ENCODE measurements around the gene IRAK1.

DNA sequence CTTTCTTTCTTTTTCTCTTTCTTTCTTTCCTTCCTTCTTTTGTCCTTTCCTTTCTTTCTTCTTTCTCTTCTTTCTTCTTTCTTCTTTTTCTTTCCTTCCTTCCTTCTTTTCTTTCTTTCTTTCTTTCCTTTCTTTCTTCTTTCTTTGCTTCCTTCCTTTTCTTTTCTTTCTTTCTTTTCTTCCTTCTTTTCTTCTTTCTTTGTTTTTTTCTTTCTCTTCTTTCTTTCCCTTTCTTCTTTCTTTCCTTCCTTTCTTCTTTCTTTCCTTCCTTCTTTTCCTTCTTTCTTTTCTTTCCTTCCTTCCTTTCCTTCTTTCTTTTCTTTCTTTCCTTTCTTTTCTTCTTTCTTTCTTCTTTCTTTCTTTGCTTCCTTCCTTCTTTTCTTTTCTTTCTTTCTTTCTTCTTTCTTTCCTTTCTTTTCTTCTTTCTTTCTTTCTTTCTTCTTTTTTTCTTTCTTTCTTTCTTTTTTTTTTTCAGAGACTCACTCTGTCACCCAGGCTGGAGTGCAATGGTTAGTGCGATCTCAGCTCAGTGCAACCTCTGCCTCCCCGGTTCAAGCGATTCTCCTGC lies 28.6 kb downstream of the IRAK1 start:
- TF ChIP-seq, protein P1, sequence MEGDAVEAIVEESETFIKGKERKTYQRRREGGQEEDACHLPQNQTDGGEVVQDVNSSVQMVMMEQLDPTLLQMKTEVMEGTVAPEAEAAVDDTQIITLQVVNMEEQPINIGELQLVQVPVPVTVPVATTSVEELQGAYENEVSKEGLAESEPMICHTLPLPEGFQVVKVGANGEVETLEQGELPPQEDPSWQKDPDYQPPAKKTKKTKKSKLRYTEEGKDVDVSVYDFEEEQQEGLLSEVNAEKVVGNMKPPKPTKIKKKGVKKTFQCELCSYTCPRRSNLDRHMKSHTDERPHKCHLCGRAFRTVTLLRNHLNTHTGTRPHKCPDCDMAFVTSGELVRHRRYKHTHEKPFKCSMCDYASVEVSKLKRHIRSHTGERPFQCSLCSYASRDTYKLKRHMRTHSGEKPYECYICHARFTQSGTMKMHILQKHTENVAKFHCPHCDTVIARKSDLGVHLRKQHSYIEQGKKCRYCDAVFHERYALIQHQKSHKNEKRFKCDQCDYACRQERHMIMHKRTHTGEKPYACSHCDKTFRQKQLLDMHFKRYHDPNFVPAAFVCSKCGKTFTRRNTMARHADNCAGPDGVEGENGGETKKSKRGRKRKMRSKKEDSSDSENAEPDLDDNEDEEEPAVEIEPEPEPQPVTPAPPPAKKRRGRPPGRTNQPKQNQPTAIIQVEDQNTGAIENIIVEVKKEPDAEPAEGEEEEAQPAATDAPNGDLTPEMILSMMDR (IDR thresholded peaks at IDR 0.05), result no peak
- TF ChIP-seq POLR2A (IDR thresholded peaks at IDR 0.05), result no peak
